WTC11 (cell line): ENCODE measurements around the gene GRAMD1B.

Source experiments
- CBFB ChIP-seq: sonication (generic); formaldehyde crosslinking; IDR thresholded peaks from 2 replicates; pipeline ENCODE4 v1.8.1; 2022; ENCODE audit warnings: mild to moderate bottlenecking, low read depth, missing genetic modification reagents
- CTCF ChIP-seq: fragments of 200-600 bp; IDR thresholded peaks from 2 replicates; pipeline ENCODE4 v1.8.0; 2022; ENCODE audit warnings: antibody characterized with exemption
- FOXJ3 ChIP-seq: sonication (generic); formaldehyde crosslinking; IDR thresholded peaks from 2 replicates; pipeline ENCODE4 v1.9.0; 2021; ENCODE audit warnings: missing genetic modification reagents, mild to moderate bottlenecking, borderline replicate concordance
- HMGXB4 ChIP-seq: sonication (generic); formaldehyde crosslinking; IDR thresholded peaks from 2 replicates; pipeline ENCODE4 v1.8.1; 2023; ENCODE audit warnings: mild to moderate bottlenecking, moderate library complexity, missing genetic modification reagents
- NFYB ChIP-seq: sonication (generic); formaldehyde crosslinking; conservative IDR thresholded peaks from 2 replicates; pipeline ENCODE4 v1.8.0; 2022; ENCODE audit warnings: low read depth, missing genetic modification reagents
- SP1 ChIP-seq: sonication (generic); formaldehyde crosslinking; conservative IDR thresholded peaks from 2 replicates; pipeline ENCODE4 v1.8.1; 2022; ENCODE audit warnings: missing genetic modification reagents
- USF2 ChIP-seq: sonication (generic); formaldehyde crosslinking; IDR thresholded peaks from 2 replicates; pipeline ENCODE4 v1.8.1; 2023; ENCODE audit warnings: mild to moderate bottlenecking, missing genetic modification reagents, moderate library complexity
- TF ChIP-seq, protein P1 (sequence below): sonication (generic); formaldehyde crosslinking; IDR thresholded peaks from 2 replicates; pipeline ENCODE4 v1.8.0; 2022; ENCODE audit warnings: mild to moderate bottlenecking, missing genetic modification reagents
- TF ChIP-seq, protein P2 (sequence below): fragments of 250-450 bp; sonication (Bioruptor Pico); conservative IDR thresholded peaks from 2 replicates; pipeline ENCODE4 v1.9.0; 2021; ENCODE audit warnings: mild to moderate bottlenecking

DNA sequence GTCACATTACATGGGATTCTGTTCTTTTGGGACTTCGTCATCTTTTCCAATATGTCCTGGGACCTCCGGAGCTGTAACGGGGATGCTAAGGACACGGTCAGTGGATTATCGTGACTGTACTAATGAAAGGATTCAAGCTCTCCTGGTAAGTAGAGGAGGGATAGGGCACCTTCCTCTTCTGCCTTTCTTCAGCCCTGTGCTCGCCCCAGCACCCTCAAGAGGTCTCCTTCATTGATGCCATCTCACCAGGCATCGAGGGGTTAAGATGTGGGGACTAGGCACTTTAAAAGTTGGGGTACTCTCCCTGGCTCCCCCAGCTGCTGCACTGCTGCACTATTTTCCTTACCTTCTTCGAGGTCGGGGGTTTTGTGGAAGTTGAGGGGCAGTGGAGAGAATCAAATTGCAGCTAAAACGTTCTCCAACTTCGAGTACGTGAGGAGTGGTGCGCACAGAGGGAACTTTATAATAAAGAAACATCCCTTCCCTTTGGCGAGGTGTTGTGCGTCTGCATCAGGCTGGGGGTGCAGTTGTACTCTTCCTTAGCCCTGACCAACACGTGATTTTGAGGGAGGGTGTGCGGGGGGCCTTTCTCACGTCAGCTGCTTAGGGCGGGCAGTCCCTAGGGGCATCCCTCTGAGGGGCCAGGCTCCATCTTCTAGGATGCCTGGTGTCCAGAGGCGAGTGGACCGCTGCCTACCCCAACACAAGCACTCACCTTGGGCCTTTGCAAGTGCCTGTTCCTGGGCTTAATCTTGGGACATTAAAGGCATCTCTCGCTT is 96.1 kb downstream of the GRAMD1B start:
- TF ChIP-seq SP1 (CRISPR knock-in tag) (no peak), NFYB (CRISPR knock-in tag) (no peak), CTCF (no peak), HMGXB4 (no peak), FOXJ3 (CRISPR knock-in tag) (no peak), CBFB (no peak), USF2 (CRISPR knock-in tag) (no peak)
- TF ChIP-seq, protein P1, sequence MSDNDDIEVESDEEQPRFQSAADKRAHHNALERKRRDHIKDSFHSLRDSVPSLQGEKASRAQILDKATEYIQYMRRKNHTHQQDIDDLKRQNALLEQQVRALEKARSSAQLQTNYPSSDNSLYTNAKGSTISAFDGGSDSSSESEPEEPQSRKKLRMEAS: no peak
- TF ChIP-seq, protein P2, sequence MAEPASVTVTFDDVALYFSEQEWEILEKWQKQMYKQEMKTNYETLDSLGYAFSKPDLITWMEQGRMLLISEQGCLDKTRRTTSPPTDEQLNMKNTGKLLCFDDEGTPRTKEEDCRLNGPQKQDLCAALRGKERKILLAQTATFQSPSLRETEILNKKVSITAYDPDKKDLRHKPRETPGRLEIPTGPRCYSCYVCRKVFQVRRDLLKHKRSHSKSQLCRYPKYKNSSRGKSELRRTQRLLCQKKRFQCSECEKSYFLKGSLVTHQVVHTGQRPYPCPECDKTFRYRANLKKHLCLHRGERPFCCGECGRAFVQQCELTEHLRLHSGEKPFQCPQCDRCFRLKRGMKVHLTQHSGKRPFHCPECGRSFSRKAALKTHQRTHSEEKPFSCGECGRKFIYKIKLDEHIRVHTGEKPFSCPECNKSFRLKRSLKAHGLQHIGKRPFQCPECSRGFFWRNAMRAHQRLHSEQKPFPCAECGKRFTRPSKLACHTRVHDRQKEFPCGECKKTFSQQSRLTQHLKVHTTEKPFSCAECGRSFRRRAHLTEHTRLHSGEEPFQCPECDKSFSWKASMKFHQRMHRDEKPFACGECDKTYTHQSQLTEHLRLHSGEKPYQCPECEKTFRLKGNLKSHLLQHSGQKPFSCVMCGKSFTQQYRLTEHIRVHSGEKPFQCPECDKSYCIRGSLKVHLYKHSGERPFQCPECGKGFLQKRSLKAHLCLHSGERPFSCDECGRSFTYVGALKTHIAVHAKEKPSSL (CRISPR knock-in tag): no peak
